Measurements from ENCODE around the gene SGSH.

Gene SGSH

GRCh38 chr17:80210348-80211108, 9.6 kb downstream of the SGSH start:
- no peak for TF ChIP-seq CTCF (IDR thresholded peaks at IDR 0.05)

- TF ChIP-seq CTCF (IDR thresholded peaks at IDR 0.05): no peak
These were observed 10.4 kb downstream of the SGSH start for GRCh38 chr17:80209765-80210164.

- TF ChIP-seq CTCF (IDR thresholded peaks at IDR 0.05): no peak
These were observed 12.1 kb downstream of the SGSH start for GRCh38 chr17:80208050-80208449.

GRCh38 chr17:80205811-80206210, 14.3 kb downstream of the SGSH start:
- TF ChIP-seq CTCF (IDR thresholded peaks at IDR 0.05): no peak

GRCh38 chr17:80204626-80205468, 15.3 kb downstream of the SGSH start:
- TF ChIP-seq CTCF (IDR thresholded peaks at IDR 0.05): no peak

- TF ChIP-seq CTCF (IDR thresholded peaks at IDR 0.05): no peak
These were observed 16.6 kb downstream of the SGSH start for GRCh38 chr17:80203471-80203963.

- no peak for TF ChIP-seq CTCF (IDR thresholded peaks at IDR 0.05)
These were observed 17.9 kb downstream of the SGSH start for GRCh38 chr17:80202197-80202596.

Data from LNCAP (cell line).